OCI-LY1 (cell line): ENCODE data around the gene UBE2R2.

Experiments used
- H2AFZ ChIP-seq: fragments of 200-600 bp; sonication (generic), shearing (Covaris generic); 2 replicates; pipeline ENCODE4 v1.6.0; 2014; ENCODE audit warnings: antibody characterized with exemption, mild to moderate bottlenecking, low read length
- H3F3A ChIP-seq: fragments of 200-600 bp; sonication (generic), shearing (Covaris generic); 2 replicates; pipeline ENCODE4 v1.6.0; 2014; ENCODE audit warnings: mild to moderate bottlenecking, antibody characterized with exemption, low read length, moderate library complexity; ENCODE audit not compliant: insufficient read depth
- H3K27ac ChIP-seq: fragments of 200-600 bp; sonication (generic); 2 replicates; pipeline ENCODE4 v1.5.1; 2014; ENCODE audit warnings: low read length, mixed run types, mild to moderate bottlenecking, low read depth; ENCODE audit not compliant: poor library complexity, severe bottlenecking
- H3K27me3 ChIP-seq: fragments of 200-600 bp; sonication (generic); 2 replicates; pipeline ENCODE4 v1.6.0; 2014; ENCODE audit warnings: antibody characterized with exemption, mild to moderate bottlenecking, low read length, moderate library complexity; ENCODE audit not compliant: insufficient read depth
- H3K36me3 ChIP-seq: fragments of 200-600 bp; sonication (generic); 2 replicates; pipeline ENCODE4 v1.6.1; 2014; ENCODE audit warnings: mild to moderate bottlenecking, antibody characterized with exemption, low read length, moderate library complexity, mixed read lengths; ENCODE audit not compliant: insufficient read depth
- H3K4me1 ChIP-seq: fragments of 200-600 bp; sonication (generic); 2 replicates; pipeline ENCODE4 v1.5.1; 2014; ENCODE audit warnings: mild to moderate bottlenecking, low read length, moderate library complexity; ENCODE audit not compliant: insufficient read depth, severe bottlenecking
- H3K4me2 ChIP-seq: fragments of 200-600 bp; sonication (generic), shearing (Covaris generic); 2 replicates; pipeline ENCODE4 v1.6.1; 2014; ENCODE audit warnings: low read length
- H3K4me3 ChIP-seq: fragments of 200-600 bp; sonication (generic); 2 replicates; pipeline ENCODE4 v1.5.1; 2014; ENCODE audit warnings: low read length, low read depth, mild to moderate bottlenecking, mixed read lengths; ENCODE audit not compliant: poor library complexity, severe bottlenecking
- H3K79me2 ChIP-seq: fragments of 200-600 bp; shearing (Covaris generic); 2 replicates; pipeline ENCODE4 v1.6.1; 2016; ENCODE audit warnings: mixed run types, low read length, mixed read lengths; ENCODE audit not compliant: insufficient read depth
- H3K9ac ChIP-seq: fragments of 200-600 bp; sonication (generic), shearing (Covaris generic); 2 replicates; pipeline ENCODE4 v1.6.1; 2014; ENCODE audit warnings: mild to moderate bottlenecking, low read length, mixed read lengths
- H3K9me2 ChIP-seq: fragments of 200-600 bp; sonication (generic), shearing (Covaris generic); 2 replicates; pipeline ENCODE4 v1.6.1; 2014; ENCODE audit warnings: low read depth, mild to moderate bottlenecking, low read length, mixed read lengths
- H3K9me3 ChIP-seq: fragments of 200-600 bp; shearing (Covaris generic); 2 replicates; pipeline ENCODE4 v1.6.1; 2014; ENCODE audit warnings: low read length, mixed read lengths
- H4K20me1 ChIP-seq: fragments of 200-600 bp; sonication (generic), shearing (Covaris generic); 2 replicates; pipeline ENCODE4 v1.6.0; 2016; ENCODE audit warnings: mild to moderate bottlenecking, low read length; ENCODE audit not compliant: insufficient read depth
- CTCF ChIP-seq: fragments of 200-600 bp; sonication (generic), shearing (Covaris generic); IDR thresholded peaks from 2 replicates; pipeline ENCODE4 v1.5.1; 2017; ENCODE audit warnings: mild to moderate bottlenecking, antibody characterized with exemption, low read length, moderate library complexity, mixed read lengths
- EZH2 ChIP-seq: fragments of 200-600 bp; sonication (generic), shearing (Covaris generic); IDR thresholded peaks from 2 replicates; pipeline ENCODE4 v1.8.0; 2017; ENCODE audit warnings: borderline replicate concordance, mixed run types, mild to moderate bottlenecking, antibody characterized with exemption, low read length, moderate library complexity, mixed read lengths

UBE2R2 gene

GRCh38 chr9:33884856-33885701 lies 68.1 kb downstream of the UBE2R2 start:
- Histone ChIP-seq H3K9me2 (no peaks in the 10 kb centered on the region), H3K27ac (peak overlapping the region; percentile 68)

GRCh38 chr9:33885948-33886347 lies 69.0 kb downstream of the UBE2R2 start:
- H3K79me2 ChIP-seq, result peaks cover 70% of the 10 kb centered on the region

More at GRCh38 chr9:33884856-33885701, 68.1 kb downstream of the UBE2R2 start:
- H3K27me3 ChIP-seq, result no peaks in the 10 kb centered on the region
- H3K4me1 ChIP-seq, result peaks cover 43% of the 10 kb centered on the region
- no peaks in the 10 kb centered on the region for H3K9me3 ChIP-seq
- H3F3A ChIP-seq, result no peaks in the 10 kb centered on the region
- TF ChIP-seq EZH2, result no peak
- no peak for TF ChIP-seq CTCF
- 0 out of 2 replicates have a peak overlapping the region, but pooled peaks have one; percentile 15 for H3K4me2 ChIP-seq
- peaks cover 36% of the 10 kb centered on the region for H3K36me3 ChIP-seq
- no peak overlapping the region for H2AFZ ChIP-seq
- H3K79me2 ChIP-seq, result peaks cover 79% of the 10 kb centered on the region
- no peak overlapping the region for H3K4me3 ChIP-seq
- H4K20me1 ChIP-seq, result no peaks in the 10 kb centered on the region
- peak overlapping the region; percentile 21; the same call in 1 of the 2 replicates for H3K9ac ChIP-seq

GRCh38 chr9:33893861-33894260 lies 76.9 kb downstream of the UBE2R2 start:
- Histone ChIP-seq H3K4me3 (no peak overlapping the region), H3K79me2 (peaks cover 41% of the 10 kb centered on the region)

More at GRCh38 chr9:33885948-33886347, 69.0 kb downstream of the UBE2R2 start:
- Histone ChIP-seq H3K9me3 (no peaks in the 10 kb centered on the region), H3K27me3 (no peaks in the 10 kb centered on the region), H2AFZ (no peak overlapping the region), H3K36me3 (peaks cover 39% of the 10 kb centered on the region), H3K9me2 (no peaks in the 10 kb centered on the region), H4K20me1 (no peaks in the 10 kb centered on the region), H3K4me2 (no peak overlapping the region), H3K4me1 (peaks cover 34% of the 10 kb centered on the region), H3K4me3 (no peak overlapping the region), H3F3A (no peaks in the 10 kb centered on the region), H3K27ac (no peak overlapping the region), H3K9ac (no peak overlapping the region)
- TF ChIP-seq EZH2 (no peak), CTCF (no peak)

More at GRCh38 chr9:33893861-33894260, 76.9 kb downstream of the UBE2R2 start:
- Histone ChIP-seq H3F3A (no peaks in the 10 kb centered on the region), H3K9ac (no peak overlapping the region), H3K4me1 (no peaks in the 10 kb centered on the region), H2AFZ (no peak overlapping the region), H3K27me3 (no peaks in the 10 kb centered on the region), H3K9me3 (no peaks in the 10 kb centered on the region), H3K27ac (no peak overlapping the region), H4K20me1 (no peaks in the 10 kb centered on the region), H3K9me2 (no peaks in the 10 kb centered on the region), H3K36me3 (peaks cover 55% of the 10 kb centered on the region), H3K4me2 (no peak overlapping the region)
- TF ChIP-seq CTCF, result no peak
